Mesenchymal stem cell (in vitro differentiated cells and primary cell): ENCODE measurements around the gene ALKBH7.

Experiments used
- DNase-seq: peaks from one replicate; pipeline ENCODE4 v3.0.0-alpha.2; 2013
- H2AFZ ChIP-seq: one replicate; pipeline ENCODE4 v1.6.1; 2013; ENCODE audit warnings: low read depth, mild to moderate bottlenecking, control low read depth, inconsistent platforms, low read length, moderate library complexity
- H2AK5ac ChIP-seq: 2 replicates; pipeline ENCODE4 v1.6.1; 2013; ENCODE audit warnings: low read length, moderate library complexity, mild to moderate bottlenecking, inconsistent platforms; ENCODE audit not compliant: severe bottlenecking
- H2BK120ac ChIP-seq: one replicate; pipeline ENCODE4 v1.6.1; 2013; ENCODE audit warnings: low read depth, mild to moderate bottlenecking, inconsistent platforms, low read length, moderate library complexity
- H2BK12ac ChIP-seq, 2 experiments: one replicate each; pipeline ENCODE4 v1.6.1; 2013; ENCODE audit warnings: inconsistent platforms in 2 of 2, low read length in 2 of 2, mild to moderate bottlenecking in 2 of 2, moderate library complexity in 2 of 2, control low read depth in 1 of 2
- H2BK15ac ChIP-seq: one replicate; pipeline ENCODE4 v1.6.1; 2013; ENCODE audit warnings: mild to moderate bottlenecking, low read depth, inconsistent platforms; ENCODE audit not compliant: poor library complexity, severe bottlenecking
- H2BK5ac ChIP-seq: 2 replicates; pipeline ENCODE4 v1.6.1; 2013; ENCODE audit warnings: low read depth, mild to moderate bottlenecking, low read length, control low read depth, inconsistent platforms; ENCODE audit not compliant: poor library complexity, severe bottlenecking
- H3K14ac ChIP-seq, 2 experiments: one replicate each; pipeline ENCODE4 v1.6.1; 2013; ENCODE audit warnings: inconsistent platforms in 2 of 2, low read length in 2 of 2, control low read depth in 1 of 2, mild to moderate bottlenecking in 1 of 2, moderate library complexity in 1 of 2
- H3K18ac ChIP-seq, 2 experiments: one replicate each; pipeline ENCODE4 v1.6.1; 2013; ENCODE audit warnings: inconsistent platforms in 2 of 2, low read length in 2 of 2, control low read depth in 1 of 2, low read depth in 1 of 2, mild to moderate bottlenecking in 1 of 2
- H3K23ac ChIP-seq, 2 experiments: one replicate each; pipeline ENCODE4 v1.6.1; 2013; ENCODE audit warnings: inconsistent platforms in 2 of 2, low read length in 2 of 2, mild to moderate bottlenecking in 2 of 2, moderate library complexity in 2 of 2, control low read depth in 1 of 2
- H3K27ac ChIP-seq: 2 replicates; pipeline ENCODE4 v1.5.1; 2013; ENCODE audit warnings: mild to moderate bottlenecking, moderate library complexity, low read length, control low read depth, inconsistent platforms; ENCODE audit not compliant: poor library complexity, severe bottlenecking
- H3K27me3 ChIP-seq, 2 experiments: 2 replicates each; pipeline versions ENCODE4 v1.6.1 to v1.7.0; 2013; ENCODE audit warnings: low read length in 2 of 2, mild to moderate bottlenecking in 2 of 2, moderate library complexity in 2 of 2, control low read depth in 1 of 2, inconsistent platforms in 1 of 2; ENCODE audit not compliant: control insufficient read depth in 1 of 2, insufficient read depth in 1 of 2
- H3K36me3 ChIP-seq, 2 experiments: 2 replicates each; pipeline versions ENCODE4 v1.6.1 to v1.7.0; 2013; ENCODE audit warnings: low read length in 2 of 2, control low read depth in 1 of 2, inconsistent platforms in 1 of 2, low read depth in 1 of 2, mild to moderate bottlenecking in 1 of 2; ENCODE audit not compliant: insufficient read depth in 2 of 2, control insufficient read depth in 1 of 2
- H3K4ac ChIP-seq, 2 experiments: one replicate each; pipeline ENCODE4 v1.6.1; 2013; ENCODE audit warnings: inconsistent platforms in 2 of 2, low read length in 2 of 2, mild to moderate bottlenecking in 2 of 2, moderate library complexity in 2 of 2, control low read depth in 1 of 2, low read depth in 1 of 2
- H3K4me1 ChIP-seq: 2 replicates; pipeline ENCODE4 v1.6.1; 2013; ENCODE audit warnings: low read depth, low read length, control low read depth; ENCODE audit not compliant: control insufficient read depth, insufficient read depth
- H3K4me2 ChIP-seq: 2 replicates; pipeline ENCODE4 v1.6.1; 2013; ENCODE audit warnings: low read length, mild to moderate bottlenecking, inconsistent platforms; ENCODE audit not compliant: poor library complexity, severe bottlenecking
- H3K4me3 ChIP-seq, 2 experiments: 2 replicates each; pipeline versions ENCODE4 v1.5.1 to v1.7.0; 2013; ENCODE audit warnings: low read length in 2 of 2, mild to moderate bottlenecking in 2 of 2, control low read depth in 1 of 2, low read depth in 1 of 2; ENCODE audit not compliant: insufficient read depth in 1 of 2
- H3K79me1 ChIP-seq: replicated peaks from 2 replicates; pipeline ENCODE4 v1.6.1; 2013; ENCODE audit warnings: mild to moderate bottlenecking, control low read depth, low read length, inconsistent platforms; ENCODE audit not compliant: poor library complexity, severe bottlenecking
- H3K9ac ChIP-seq: 2 replicates; pipeline ENCODE4 v1.7.0; 2013; ENCODE audit warnings: mild to moderate bottlenecking, low read length, moderate library complexity
- H3K9me3 ChIP-seq: 2 replicates; pipeline ENCODE4 v1.7.0; 2013; ENCODE audit warnings: mild to moderate bottlenecking, low read length; ENCODE audit not compliant: control insufficient read depth
- H4K8ac ChIP-seq: one replicate; pipeline ENCODE4 v1.6.1; 2013; ENCODE audit warnings: inconsistent platforms, mild to moderate bottlenecking, low read length, moderate library complexity
- H4K91ac ChIP-seq: one replicate; pipeline ENCODE4 v1.6.1; 2013; ENCODE audit warnings: mild to moderate bottlenecking, low read length, inconsistent platforms
- WGBS: methylation state at CpG from one replicate; pipeline ENCODE4 v1.1.7; 2013; ENCODE audit warnings: mixed read lengths; 5-methylcytosine and 5-hydroxymethylcytosine counted together

Gene ALKBH7

GRCh38 chr19:6378486-6378885 is 5.9 kb downstream of the ALKBH7 start:
- 91% methylated on average over 9 of the region's 9 CpGs for WGBS
- Histone ChIP-seq H3K4me2 (no peak overlapping the region), H2BK12ac (no peak overlapping the region), H3K4me3 (no peak overlapping the region), H4K91ac (no peak overlapping the region), H3K14ac (no peak overlapping the region), H3K23ac (no peak overlapping the region), H3K79me1 (peaks cover 16% of the 10 kb centered on the region), H3K36me3 (peaks cover 49 to 72% of the 10 kb centered on the region in 2 experiments), H4K8ac (no peak overlapping the region), H2AK5ac (peak overlapping the region; percentile 91), H3K18ac (no peak overlapping the region), H3K4ac (no peak overlapping the region), H3K4me1 (peaks cover 34% of the 10 kb centered on the region), H3K9ac (no peak overlapping the region), H2AFZ (no peak overlapping the region), H3K27ac (peak overlapping the region; percentile 88), H3K9me3 (peaks cover 9% of the 10 kb centered on the region), H2BK15ac (no peak overlapping the region), H2BK120ac (no peak overlapping the region), H2BK5ac (peak overlapping the region; percentile 11), H3K27me3 (no peaks in the 10 kb centered on the region)
- DNase-seq = no peak

- H2BK15ac ChIP-seq = no peak overlapping the region
- H3K27me3 ChIP-seq = no peaks in the 10 kb centered on the region
- no peak for DNase-seq
- no peak overlapping the region for H4K91ac ChIP-seq
- H3K9me3 ChIP-seq = peaks cover 9% of the 10 kb centered on the region
- H3K9ac ChIP-seq = no peak overlapping the region
- H3K4me2 ChIP-seq = no peak overlapping the region
- no peak overlapping the region for H2BK5ac ChIP-seq
- peaks cover 60 to 74% of the 10 kb centered on the region in 2 experiments for H3K36me3 ChIP-seq
- no peak overlapping the region for H3K14ac ChIP-seq
- H3K23ac ChIP-seq = no peak overlapping the region
- H3K27ac ChIP-seq = no peak overlapping the region
- WGBS = 99% methylated on average over 3 of the region's 3 CpGs
- peaks cover 22% of the 10 kb centered on the region for H3K4me1 ChIP-seq
- H3K4ac ChIP-seq = no peak overlapping the region
- H3K79me1 ChIP-seq = peaks cover 14% of the 10 kb centered on the region
- H2AFZ ChIP-seq = no peak overlapping the region
- H3K18ac ChIP-seq = no peak overlapping the region
- H2BK12ac ChIP-seq = no peak overlapping the region
- H4K8ac ChIP-seq = no peak overlapping the region
- no peak overlapping the region for H2AK5ac ChIP-seq
- H3K4me3 ChIP-seq = no peak overlapping the region
- H2BK120ac ChIP-seq = no peak overlapping the region
Measured at GRCh38 chr19:6379744-6380143, 7.2 kb downstream of the ALKBH7 start.

GRCh38 chr19:6381030-6381750 is 8.6 kb downstream of the ALKBH7 start:
- no peak overlapping the region for H3K27ac ChIP-seq
- peaks cover 16% of the 10 kb centered on the region for H3K4me1 ChIP-seq
- H2AK5ac ChIP-seq = no peak overlapping the region
- no peak overlapping the region for H2BK12ac ChIP-seq
- no peak overlapping the region for H2BK15ac ChIP-seq
- H3K4me2 ChIP-seq = no peak overlapping the region
- H3K79me1 ChIP-seq = peaks cover 13% of the 10 kb centered on the region
- no peak overlapping the region for H4K8ac ChIP-seq
- H3K18ac ChIP-seq = no peak overlapping the region
- H2BK120ac ChIP-seq = no peak overlapping the region
- H2AFZ ChIP-seq = no peak overlapping the region
- no peak overlapping the region for H3K23ac ChIP-seq
- H3K14ac ChIP-seq = no peak overlapping the region
- no peak for DNase-seq
- no peak overlapping the region for H3K4me3 ChIP-seq
- H2BK5ac ChIP-seq = no peak overlapping the region
- no peak overlapping the region for H3K9ac ChIP-seq
- H3K4ac ChIP-seq = no peak overlapping the region
- H3K9me3 ChIP-seq = peaks cover 9% of the 10 kb centered on the region
- peaks cover 72 to 73% of the 10 kb centered on the region in 2 experiments for H3K36me3 ChIP-seq
- no peaks in the 10 kb centered on the region for H3K27me3 ChIP-seq
- 98% methylated on average over 36 of the region's 40 CpGs for WGBS
- no peak overlapping the region for H4K91ac ChIP-seq

- Histone ChIP-seq H3K27ac (no peak overlapping the region), H2BK120ac (no peak overlapping the region), H3K79me1 (peaks cover 27% of the 10 kb centered on the region), H3K14ac (no peak overlapping the region), H2BK12ac (no peak overlapping the region), H3K18ac (no peak overlapping the region), H2AFZ (no peak overlapping the region), H3K4me1 (peaks cover 8% of the 10 kb centered on the region), H2BK5ac (no peak overlapping the region), H3K4me3 (no peak overlapping the region), H3K9ac (no peak overlapping the region), H2AK5ac (no peak overlapping the region), H2BK15ac (no peak overlapping the region), H3K4me2 (no peak overlapping the region), H3K4ac (no peak overlapping the region), H4K8ac (no peak overlapping the region), H4K91ac (no peak overlapping the region), H3K27me3 (no peaks in the 10 kb centered on the region), H3K9me3 (peaks cover 9% of the 10 kb centered on the region), H3K36me3 (peaks cover 88 to 90% of the 10 kb centered on the region in 2 experiments), H3K23ac (no peak overlapping the region)
- DNase-seq = no peak
- 98% methylated on average over 19 of the region's 19 CpGs for WGBS
Measured at GRCh38 chr19:6383188-6383587, 10.6 kb downstream of the ALKBH7 start.
